GM08714 (cell line): ENCODE measurements around the gene SENP8.
"Not testable (repeated sequence)": the region's sequence is repeated elsewhere in the genome, so short reads cannot be mapped to it uniquely, and the experiment has no call there.

Experiments used
- H3K4me3 ChIP-seq: fragments of 200-500 bp; sonication (Bioruptor generic); 2 replicates; pipeline ENCODE4 v1.5.1; 2014; ENCODE audit warnings: mild to moderate bottlenecking, low read length, inconsistent platforms
- ZNF274 ChIP-seq: IDR thresholded peaks from 2 replicates; pipeline ENCODE4 v1.6.1; 2012; ENCODE audit warnings: mild to moderate bottlenecking, low read depth, low read length

Gene SENP8

DNA sequence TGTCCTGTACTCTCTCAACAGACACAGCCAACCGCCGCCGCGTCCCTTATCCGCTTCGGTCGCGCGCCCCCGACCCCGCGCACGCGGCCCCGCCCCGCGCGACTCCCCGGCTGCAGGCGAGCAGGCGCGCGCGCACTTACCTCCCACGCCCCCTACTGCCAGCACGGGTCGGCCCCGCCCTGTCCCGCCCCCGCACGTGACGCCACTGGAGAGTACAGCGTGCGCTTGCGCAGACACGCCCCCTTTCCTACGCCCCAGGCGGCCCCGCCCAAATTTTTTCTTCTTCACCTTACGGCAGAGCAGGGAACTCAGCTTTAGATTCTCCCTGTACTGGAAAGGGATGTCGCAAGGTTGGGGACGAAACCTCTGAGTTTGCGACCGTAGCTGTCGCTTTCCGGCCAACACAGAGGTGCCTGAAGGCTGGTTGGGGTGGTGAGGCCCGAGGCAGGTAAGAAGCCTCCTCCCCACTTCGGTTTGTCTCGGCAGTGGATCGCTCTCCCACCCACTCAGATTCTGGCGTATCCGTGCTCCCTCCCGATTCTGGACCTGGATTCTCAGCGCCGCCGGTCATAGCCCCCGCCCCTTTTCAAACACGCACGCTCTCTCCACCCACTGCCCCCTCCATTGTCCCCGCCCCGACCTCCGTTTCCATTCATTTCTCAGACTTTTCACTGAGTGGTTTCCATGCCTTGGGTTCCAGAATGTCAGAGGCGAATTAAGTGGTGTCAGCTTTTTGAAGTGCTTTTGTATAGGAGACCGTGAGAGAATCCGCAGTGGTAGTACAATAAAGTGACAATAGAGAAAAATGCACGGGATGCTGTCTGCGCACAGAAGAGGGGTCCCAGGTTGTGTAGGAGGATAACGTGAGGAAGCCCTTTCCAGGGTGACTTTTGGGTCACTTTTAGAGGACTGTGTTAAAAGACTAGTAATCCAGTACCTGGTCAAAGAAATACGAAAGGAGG, at the start of gene SENP8, which contains the start of gene MYO9A:
SENP8 (plus strand) TSS at position 387 of the 962 bp plus-strand sequence. CDS start 21,221 bp downstream, outside the sequence.
MYO9A (minus strand) TSS at position 134 of the 962 bp plus-strand sequence. CDS start 71,587 bp downstream, outside the sequence.
- no peak for TF ChIP-seq ZNF274
- H3K4me3 ChIP-seq: peak within 1 kb of the TSS; percentile 97

DNA sequence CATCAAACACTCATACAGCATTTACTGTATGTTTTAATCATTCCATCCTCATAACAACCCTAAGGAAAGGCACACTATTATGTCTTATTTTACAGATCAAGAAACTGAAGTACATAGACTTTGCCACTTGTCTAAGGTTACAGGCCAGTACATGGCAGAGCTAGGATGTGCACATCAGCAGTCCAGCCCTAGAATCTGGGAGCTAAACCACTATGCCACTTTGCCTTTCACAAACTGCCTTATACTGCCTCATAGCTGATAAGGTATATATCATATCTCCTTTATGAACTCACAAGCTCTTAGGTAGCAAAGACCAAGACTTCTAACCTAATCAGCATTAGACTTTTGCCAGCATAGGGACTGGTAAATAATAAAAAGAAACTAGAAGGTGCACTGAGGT, 49.3 kb upstream of the SENP8 start:
- H3K4me3 ChIP-seq: no peak overlapping the region
- TF ChIP-seq ZNF274: no peak

DNA sequence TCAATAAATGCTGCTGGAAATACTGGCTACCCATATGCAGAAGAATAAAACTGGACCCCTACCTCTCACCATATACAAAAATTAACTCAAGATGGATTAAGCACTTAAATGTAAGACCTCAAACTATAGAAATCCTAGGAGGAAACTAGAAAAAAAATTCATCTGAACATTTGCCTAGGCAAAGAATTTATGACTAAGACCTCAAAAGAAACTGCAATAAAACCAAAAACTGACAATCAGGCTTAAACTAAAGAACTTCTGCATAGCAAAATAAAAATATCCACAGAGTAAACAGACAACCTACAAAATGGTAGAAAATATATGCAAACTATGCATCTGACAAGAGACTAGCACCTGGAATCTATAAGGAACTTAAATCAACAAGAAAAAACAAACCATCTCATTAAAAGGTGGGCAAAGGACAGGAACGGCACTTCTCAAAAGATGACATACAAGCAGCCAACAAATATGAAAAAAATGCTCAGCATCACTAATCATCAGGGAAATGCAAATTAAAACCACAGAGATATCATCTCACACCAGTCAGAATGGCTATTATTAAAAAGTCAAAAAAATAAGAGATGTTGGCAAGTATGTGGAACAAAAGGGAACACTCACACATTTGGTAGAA, 47.3 kb upstream of the SENP8 start:
- TF ChIP-seq ZNF274: no peak
- no peak overlapping the region for H3K4me3 ChIP-seq

DNA sequence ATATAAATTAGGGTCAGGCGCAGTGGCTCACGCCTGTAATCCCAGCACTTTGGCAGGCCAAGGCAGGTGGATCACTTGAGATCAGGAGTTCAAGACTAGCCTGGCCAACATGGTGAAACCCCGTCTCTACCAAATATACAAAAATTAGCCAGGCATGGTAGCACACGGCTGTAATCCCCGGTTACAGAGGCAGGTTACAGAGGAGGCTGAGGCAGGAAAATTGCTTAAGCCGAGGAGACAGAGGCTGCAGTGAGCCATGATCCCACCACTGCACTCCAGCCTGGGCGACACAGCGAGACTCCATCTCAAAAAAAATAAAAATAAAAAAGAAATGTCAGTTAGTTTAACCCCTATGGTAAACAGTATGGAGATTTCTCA, 46.8 kb upstream of the SENP8 start:
- H3K4me3 ChIP-seq: not testable (repeated sequence)

GRCh38 chr15:72074335-72075060, 43.7 kb upstream of the SENP8 start:
- no peak overlapping the region for H3K4me3 ChIP-seq
- no peak for TF ChIP-seq ZNF274

DNA sequence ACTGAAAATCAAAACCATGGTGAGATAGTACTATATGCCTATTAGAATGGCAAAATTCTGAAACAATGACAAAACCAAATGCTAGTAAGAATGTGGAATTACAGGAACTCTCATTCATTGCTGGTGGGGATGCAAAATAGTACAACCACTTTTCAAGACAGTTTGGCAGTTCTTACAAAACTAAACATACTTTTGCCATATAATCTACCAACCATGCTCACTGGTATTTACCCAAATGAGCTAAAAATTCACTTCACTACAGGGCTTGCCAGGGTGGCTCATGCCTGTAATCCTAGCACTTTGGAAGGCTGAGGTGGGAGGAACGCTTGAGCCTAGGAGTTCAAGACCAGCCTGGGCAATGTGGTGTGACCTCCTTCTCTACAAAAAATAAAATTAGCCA, 40.3 kb upstream of the SENP8 start:
- H3K4me3 ChIP-seq: no peak overlapping the region

GRCh38 chr15:72078887-72079286, 39.3 kb upstream of the SENP8 start:
- no peak overlapping the region for H3K4me3 ChIP-seq
- TF ChIP-seq ZNF274: no peak

More for the DNA sequence above, 40.3 kb upstream of the SENP8 start:
- TF ChIP-seq ZNF274: no peak

GRCh38 chr15:72082176-72082575, 36.0 kb upstream of the SENP8 start:
- no peak for TF ChIP-seq ZNF274
- H3K4me3 ChIP-seq: no peak overlapping the region

DNA sequence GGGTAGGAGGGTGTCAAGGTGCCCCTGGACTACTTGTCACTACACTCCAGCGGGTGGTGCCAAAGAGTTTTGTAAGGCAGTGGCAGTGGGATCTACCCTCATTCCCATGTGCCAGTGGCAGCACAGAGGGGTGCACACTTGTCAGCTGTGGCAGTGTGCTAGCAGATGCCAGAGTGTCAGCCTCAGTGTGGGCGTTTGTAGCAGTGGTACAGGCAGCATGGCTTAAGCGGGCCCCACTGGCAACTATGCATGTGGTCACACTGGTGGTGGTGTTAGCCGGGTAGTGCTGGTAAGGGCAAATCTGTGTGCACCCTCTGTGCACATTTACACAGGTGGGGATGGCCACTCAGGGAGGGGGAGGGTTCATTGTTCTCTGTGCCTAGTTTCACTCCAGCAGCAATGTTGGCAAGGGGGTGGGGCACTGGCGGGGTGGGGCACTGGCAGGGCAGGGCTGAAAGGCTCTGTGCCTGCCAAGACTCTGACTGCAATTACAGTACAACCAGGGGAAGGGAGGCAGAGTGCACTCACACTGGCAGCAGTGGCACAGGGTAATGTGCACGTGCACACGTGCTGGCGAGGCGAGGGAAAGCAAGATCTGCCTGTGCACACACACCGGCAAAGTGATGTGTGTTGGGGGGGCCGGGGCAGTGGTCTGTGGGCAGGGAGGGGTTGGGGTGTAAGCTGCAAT, 32.0 kb upstream of the SENP8 start:
- no peak for TF ChIP-seq ZNF274

DNA sequence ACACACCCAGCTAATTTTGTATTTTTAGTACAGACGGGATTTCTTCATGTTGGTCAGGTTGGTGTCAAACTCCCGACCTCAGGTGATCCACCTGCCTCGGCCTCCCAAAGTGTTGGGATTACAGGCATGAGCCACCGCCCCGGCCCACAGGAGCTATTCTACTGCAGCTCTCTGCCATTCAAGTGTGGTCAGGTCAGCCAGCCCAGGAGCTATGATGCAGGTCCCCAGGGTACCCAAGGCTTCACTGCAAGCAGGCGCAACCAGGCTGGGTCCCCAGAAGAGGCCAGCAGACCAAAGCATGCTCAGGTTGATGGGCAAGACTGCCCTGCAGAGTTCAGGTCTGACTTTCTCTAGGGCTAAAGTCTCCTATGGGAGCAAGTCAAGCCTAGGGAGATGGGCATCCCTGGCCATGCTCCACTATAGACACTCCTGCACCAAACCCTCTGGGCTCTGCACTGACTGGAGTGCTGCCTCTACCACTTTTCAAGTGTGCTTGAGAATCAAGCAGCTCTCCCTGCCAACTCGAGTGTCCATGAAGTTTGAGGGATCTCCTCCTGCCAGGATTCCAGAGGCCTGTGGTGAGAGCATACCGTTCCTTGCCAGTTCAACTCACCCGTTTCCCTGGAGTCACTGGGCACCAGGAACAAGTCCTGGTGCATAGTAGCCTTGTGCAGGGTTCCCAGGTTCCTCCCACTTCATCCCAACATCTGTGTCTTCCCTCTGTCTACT, 31.1 kb upstream of the SENP8 start:
- no peak overlapping the region for H3K4me3 ChIP-seq
- TF ChIP-seq ZNF274: no peak

More for the DNA sequence above, 32.0 kb upstream of the SENP8 start:
- H3K4me3 ChIP-seq: no peak overlapping the region

GRCh38 chr15:72092006-72092405, 26.2 kb upstream of the SENP8 start:
- H3K4me3 ChIP-seq: no peak overlapping the region
- TF ChIP-seq ZNF274: no peak

DNA sequence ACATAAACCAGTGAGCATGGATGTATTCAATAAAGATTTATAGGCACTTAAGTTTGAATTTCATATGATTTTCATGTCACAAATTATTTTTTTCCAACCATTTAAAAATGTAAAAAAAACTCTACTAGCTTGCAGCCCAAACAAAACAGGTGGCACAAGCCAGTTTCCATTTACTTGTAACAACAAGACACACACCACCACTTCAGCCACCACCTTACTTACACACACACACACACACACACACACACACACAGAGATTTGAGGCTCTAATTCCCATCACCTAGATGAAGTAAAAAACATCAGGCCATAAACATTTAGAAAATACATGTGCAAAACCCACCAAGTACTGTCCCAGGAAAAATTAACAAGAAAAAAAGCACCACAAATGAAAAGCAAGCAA, 25.5 kb upstream of the SENP8 start:
- H3K4me3 ChIP-seq: no peak overlapping the region
- TF ChIP-seq ZNF274: no peak

- no peak for TF ChIP-seq ZNF274
- H3K4me3 ChIP-seq: no peak overlapping the region
These were observed 21.4 kb upstream of the SENP8 start for GRCh38 chr15:72096796-72097195.
